Activated CD4-positive, alpha-beta T cell treated with anti-CD3 and anti-CD28 coated beads, Interleukin-2, amount 10 ng/mL, durations not matched to agents 24 days and 14 days (primary cell): ENCODE data around the gene SAXO1. TPM values are rescaled to one million over a fixed set of nuclear protein-coding genes. Genes with fewer than 3 reads are reported as not detected.

Experiments
- DNase-seq: peaks from one replicate; pipeline ENCODE4 v3.0.0; 2022
- H3K27ac Mint-ChIP-seq: one replicate; pipeline ENCODE4 v1.8.0; 2022; ENCODE audit warnings: mild to moderate bottlenecking, mixed read lengths
- H3K27me3 Mint-ChIP-seq: one replicate; pipeline ENCODE4 v1.8.0; 2022; ENCODE audit warnings: mixed read lengths
- H3K36me3 Mint-ChIP-seq: one replicate; pipeline ENCODE4 v1.8.0; 2022; ENCODE audit warnings: low read depth, mild to moderate bottlenecking, mixed read lengths
- H3K4me1 Mint-ChIP-seq: one replicate; pipeline ENCODE4 v1.8.0; 2021; ENCODE audit warnings: mixed read lengths
- H3K4me3 Mint-ChIP-seq: one replicate; pipeline ENCODE4 v1.8.0; 2022; ENCODE audit warnings: mild to moderate bottlenecking, moderate library complexity, mixed read lengths
- H3K9me3 Mint-ChIP-seq: one replicate; pipeline ENCODE4 v1.8.0; 2021; ENCODE audit warnings: mixed read lengths
- intact Hi-C: fragments of 100-400 bp; cut with micrococcal nuclease; formaldehyde crosslinking; loops from one replicate; pipeline ENCODE4 v1.15.1; 2023
- total RNA-seq: library from RNA; stranded (reverse); gene quantifications from 2 replicates; pipeline ENCODE4 v1.2.3, GENCODE V29; 2022

Gene SAXO1
- total RNA-seq, 1 donor from 2014 or later: not detected

- Mint-ChIP-seq H3K4me3 (no peak overlapping the region), H3K36me3 (no peaks in the 10 kb centered on the region), H3K27ac (no peak overlapping the region), H3K9me3 (no peaks in the 10 kb centered on the region), H3K4me1 (no peaks in the 10 kb centered on the region), H3K27me3 (no peaks in the 10 kb centered on the region)
- DNase-seq: no peak
- intact Hi-C loops: no loop called here
Observed at GRCh38 chr9:18989865-18990264, 43.1 kb downstream of the SAXO1 start.

- no peaks in the 10 kb centered on the region for H3K27me3 Mint-ChIP-seq
- H3K9me3 Mint-ChIP-seq: no peaks in the 10 kb centered on the region
- H3K4me1 Mint-ChIP-seq: no peaks in the 10 kb centered on the region
- intact Hi-C loops: no loop called here
- H3K36me3 Mint-ChIP-seq: no peaks in the 10 kb centered on the region
- DNase-seq: no peak
- no peak overlapping the region for H3K27ac Mint-ChIP-seq
- H3K4me3 Mint-ChIP-seq: no peak overlapping the region
Observed at GRCh38 chr9:18989097-18989496, 43.9 kb downstream of the SAXO1 start.

- H3K27ac Mint-ChIP-seq: no peak overlapping the region
- no peaks in the 10 kb centered on the region for H3K4me1 Mint-ChIP-seq
- DNase-seq: no peak
- no peaks in the 10 kb centered on the region for H3K9me3 Mint-ChIP-seq
- no peaks in the 10 kb centered on the region for H3K27me3 Mint-ChIP-seq
- intact Hi-C loops: no loop called here
- no peaks in the 10 kb centered on the region for H3K36me3 Mint-ChIP-seq
- H3K4me3 Mint-ChIP-seq: no peak overlapping the region
Observed at GRCh38 chr9:18988003-18988402, 45.0 kb downstream of the SAXO1 start.

- intact Hi-C loops: no loop called here
- no peak overlapping the region for H3K27ac Mint-ChIP-seq
- H3K4me3 Mint-ChIP-seq: no peak overlapping the region
- H3K27me3 Mint-ChIP-seq: no peaks in the 10 kb centered on the region
- H3K4me1 Mint-ChIP-seq: no peaks in the 10 kb centered on the region
- H3K9me3 Mint-ChIP-seq: no peaks in the 10 kb centered on the region
- no peaks in the 10 kb centered on the region for H3K36me3 Mint-ChIP-seq
- DNase-seq: no peak
Observed at GRCh38 chr9:18985996-18986395, 47.0 kb downstream of the SAXO1 start.

DNA sequence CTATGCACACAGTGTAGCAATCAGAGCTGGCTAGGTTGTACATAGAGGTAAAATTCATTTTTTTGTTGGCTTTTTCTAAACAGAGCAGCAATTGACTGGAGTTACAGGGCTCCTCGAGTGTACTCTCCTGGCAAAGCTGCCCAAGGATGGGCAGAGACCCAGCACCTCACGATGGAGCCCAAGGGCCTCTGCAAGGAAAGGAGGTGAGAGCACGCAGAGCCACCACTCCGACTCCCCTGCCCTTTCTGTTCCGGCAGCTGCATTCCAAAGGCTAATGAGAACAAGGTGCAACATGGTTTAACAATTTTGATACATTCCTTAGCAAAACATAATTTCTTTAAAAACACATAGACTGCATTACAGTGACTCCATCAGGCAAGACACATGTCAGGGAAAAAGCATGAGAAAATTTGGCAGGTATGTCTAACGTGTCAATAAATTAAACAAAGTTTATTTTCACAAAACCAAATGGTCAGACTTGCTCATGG lies 47.5 kb downstream of the SAXO1 start:
- Mint-ChIP-seq H3K4me1 (no peaks in the 10 kb centered on the region), H3K36me3 (no peaks in the 10 kb centered on the region), H3K27ac (no peak overlapping the region), H3K27me3 (no peaks in the 10 kb centered on the region), H3K4me3 (no peak overlapping the region), H3K9me3 (no peaks in the 10 kb centered on the region)
- no peak for DNase-seq
- intact Hi-C loops: no loop called here

- intact Hi-C loops: no loop called here
- Mint-ChIP-seq H3K4me1 (no peaks in the 10 kb centered on the region), H3K36me3 (no peaks in the 10 kb centered on the region), H3K4me3 (no peak overlapping the region), H3K9me3 (no peaks in the 10 kb centered on the region), H3K27me3 (peaks cover 6% of the 10 kb centered on the region), H3K27ac (no peak overlapping the region)
- no peak for DNase-seq
Observed at GRCh38 chr9:18982262-18982620, 50.8 kb downstream of the SAXO1 start.

GRCh38 chr9:18981476-18982261 lies 51.3 kb downstream of the SAXO1 start:
- Mint-ChIP-seq H3K9me3 (no peaks in the 10 kb centered on the region), H3K27me3 (peaks cover 6% of the 10 kb centered on the region), H3K36me3 (no peaks in the 10 kb centered on the region), H3K4me1 (peaks cover 2% of the 10 kb centered on the region), H3K4me3 (no peak overlapping the region), H3K27ac (no peak overlapping the region)
- intact Hi-C loops: no loop called here
- DNase-seq: no peak

- H3K4me1 Mint-ChIP-seq: peaks cover 2% of the 10 kb centered on the region
- no peak overlapping the region for H3K27ac Mint-ChIP-seq
- H3K4me3 Mint-ChIP-seq: no peak overlapping the region
- no peaks in the 10 kb centered on the region for H3K9me3 Mint-ChIP-seq
- H3K36me3 Mint-ChIP-seq: no peaks in the 10 kb centered on the region
- intact Hi-C loops: no loop called here
- H3K27me3 Mint-ChIP-seq: peaks cover 9% of the 10 kb centered on the region
- no peak for DNase-seq
Observed at GRCh38 chr9:18980189-18980588, 52.8 kb downstream of the SAXO1 start.

DNA sequence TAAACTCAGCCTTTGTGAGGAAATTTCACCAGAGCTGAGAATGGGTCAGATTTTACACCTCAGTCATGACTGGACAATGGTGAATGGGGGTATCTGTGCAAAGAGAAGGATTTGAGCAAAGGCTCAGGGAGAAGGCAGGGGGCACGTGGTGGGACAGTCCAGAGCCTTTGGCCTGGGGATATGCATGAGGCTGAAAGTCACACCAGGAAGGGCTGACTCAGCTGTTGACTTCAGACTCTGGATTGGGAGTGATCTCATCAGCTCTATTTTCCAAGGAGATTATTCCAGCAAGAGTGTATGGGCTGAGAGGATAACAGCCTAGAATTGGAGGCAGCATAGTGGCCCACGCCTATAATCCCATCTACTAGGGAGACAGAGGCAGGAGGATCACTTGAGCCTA lies 53.6 kb downstream of the SAXO1 start:
- no peak overlapping the region for H3K27ac Mint-ChIP-seq
- intact Hi-C loops: no loop called here
- H3K4me1 Mint-ChIP-seq: peaks cover 2% of the 10 kb centered on the region
- H3K9me3 Mint-ChIP-seq: no peaks in the 10 kb centered on the region
- no peaks in the 10 kb centered on the region for H3K36me3 Mint-ChIP-seq
- DNase-seq: no peak
- peaks cover 14% of the 10 kb centered on the region for H3K27me3 Mint-ChIP-seq
- H3K4me3 Mint-ChIP-seq: no peak overlapping the region

- no peak for DNase-seq
- Mint-ChIP-seq H3K27me3 (peaks cover 19% of the 10 kb centered on the region), H3K9me3 (no peaks in the 10 kb centered on the region), H3K4me1 (peaks cover 2% of the 10 kb centered on the region), H3K27ac (no peak overlapping the region), H3K36me3 (no peaks in the 10 kb centered on the region), H3K4me3 (no peak overlapping the region)
- intact Hi-C loops: no loop called here
Observed at GRCh38 chr9:18978188-18978587, 54.8 kb downstream of the SAXO1 start.

- peaks cover 21% of the 10 kb centered on the region for H3K27me3 Mint-ChIP-seq
- DNase-seq: no peak
- intact Hi-C loops: no loop called here
- H3K36me3 Mint-ChIP-seq: no peaks in the 10 kb centered on the region
- no peaks in the 10 kb centered on the region for H3K9me3 Mint-ChIP-seq
- H3K27ac Mint-ChIP-seq: no peak overlapping the region
- H3K4me1 Mint-ChIP-seq: peaks cover 2% of the 10 kb centered on the region
- H3K4me3 Mint-ChIP-seq: no peak overlapping the region
Observed at GRCh38 chr9:18976709-18977531, 56.1 kb downstream of the SAXO1 start.

DNA sequence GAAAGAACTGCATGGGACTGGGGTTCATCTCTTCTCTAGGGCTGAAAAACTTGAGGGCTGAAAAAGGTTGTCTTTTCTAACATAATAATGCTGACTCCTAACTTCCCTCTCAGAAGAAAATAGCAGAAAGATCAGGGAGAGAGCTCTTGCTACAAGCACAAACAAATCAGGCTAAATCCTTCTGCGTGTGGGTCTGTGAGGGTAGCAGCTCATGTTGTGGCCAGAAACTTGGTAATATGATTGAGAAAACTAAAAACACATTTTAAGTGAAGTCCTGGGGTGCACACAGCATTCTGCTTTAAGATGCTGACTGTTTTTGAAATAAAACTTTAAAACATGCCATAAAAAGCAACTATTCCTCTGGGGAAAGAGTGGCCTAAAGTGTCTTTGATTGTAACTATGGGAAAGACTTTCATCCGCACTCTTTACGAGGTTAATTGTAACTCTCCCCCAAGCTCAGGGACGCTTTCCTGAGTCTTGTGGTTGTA lies 56.7 kb downstream of the SAXO1 start:
- Mint-ChIP-seq H3K9me3 (no peaks in the 10 kb centered on the region), H3K36me3 (no peaks in the 10 kb centered on the region), H3K27ac (no peak overlapping the region), H3K4me3 (no peak overlapping the region), H3K4me1 (peaks cover 2% of the 10 kb centered on the region), H3K27me3 (peaks cover 21% of the 10 kb centered on the region)
- intact Hi-C loops: no loop called here
- DNase-seq: no peak

DNA sequence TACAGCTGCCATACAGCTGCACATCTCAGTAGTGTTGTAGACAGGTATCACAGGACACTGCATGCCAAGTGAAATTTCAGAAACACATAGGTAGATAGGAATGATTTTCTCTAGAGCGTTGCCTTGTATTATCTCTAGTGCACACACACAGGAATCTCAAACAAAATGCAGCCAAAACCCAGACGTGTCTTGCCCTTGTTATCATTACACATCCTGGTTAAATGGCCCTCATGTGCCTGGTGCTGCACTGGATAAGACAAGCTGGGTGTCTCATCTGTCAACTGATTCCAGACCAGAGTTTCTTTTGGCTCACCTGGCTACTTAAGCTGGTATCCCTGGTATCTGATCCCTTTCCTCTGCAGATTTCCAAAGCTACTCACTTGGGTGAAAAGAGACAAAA lies 59.7 kb downstream of the SAXO1 start:
- Mint-ChIP-seq H3K36me3 (no peaks in the 10 kb centered on the region), H3K4me1 (peaks cover 2% of the 10 kb centered on the region), H3K4me3 (no peak overlapping the region), H3K9me3 (no peaks in the 10 kb centered on the region), H3K27ac (no peak overlapping the region), H3K27me3 (peaks cover 16% of the 10 kb centered on the region)
- intact Hi-C loops: no loop called here
- DNase-seq: no peak

- Mint-ChIP-seq H3K9me3 (peaks cover 3% of the 10 kb centered on the region), H3K27ac (no peak overlapping the region), H3K4me1 (peaks cover 2% of the 10 kb centered on the region), H3K36me3 (no peaks in the 10 kb centered on the region), H3K27me3 (peaks cover 16% of the 10 kb centered on the region), H3K4me3 (no peak overlapping the region)
- intact Hi-C loops: no loop called here
- DNase-seq: no peak
Observed at GRCh38 chr9:18972675-18973074, 60.3 kb downstream of the SAXO1 start.
